ENCODE results near the gene OPRM1.

OPRM1 gene

GRCh38 chr6:154086510-154086909 lies 47.5 kb downstream of the OPRM1 start:
- DNase-seq, result no peak

GRCh38 chr6:154092326-154092962 lies 53.4 kb downstream of the OPRM1 start:
- DNase-seq, result no peak

- DNase-seq, result no peak
Measured at GRCh38 chr6:154093231-154094044, 54.4 kb downstream of the OPRM1 start.

GRCh38 chr6:154095571-154095970 lies 56.5 kb downstream of the OPRM1 start:
- no peak for DNase-seq

GRCh38 chr6:154096316-154096715 lies 57.3 kb downstream of the OPRM1 start:
- DNase-seq, result no peak

- no peak for DNase-seq
Measured at GRCh38 chr6:154096834-154097233, 57.8 kb downstream of the OPRM1 start.

GRCh38 chr6:154099211-154099610 lies 60.2 kb downstream of the OPRM1 start:
- no peak for DNase-seq

GRCh38 chr6:154106251-154106650 lies 67.2 kb downstream of the OPRM1 start:
- no peak for DNase-seq

- DNase-seq, result no peak
Measured at GRCh38 chr6:154111025-154111424, 72.0 kb downstream of the OPRM1 start.

GRCh38 chr6:154112181-154112809 lies 73.3 kb downstream of the OPRM1 start:
- no peak for DNase-seq

GRCh38 chr6:154113392-154113791 lies 74.4 kb downstream of the OPRM1 start:
- DNase-seq, result no peak

GRCh38 chr6:154117485-154117884 lies 78.4 kb downstream of the OPRM1 start:
- DNase-seq, result no peak

GRCh38 chr6:154122195-154122925 lies 83.3 kb downstream of the OPRM1 start:
- no peak for DNase-seq

GRCh38 chr6:154123155-154123956 lies 84.3 kb downstream of the OPRM1 start:
- DNase-seq, result peak; percentile 12

GRCh38 chr6:154125421-154125820 lies 86.4 kb downstream of the OPRM1 start:
- DNase-seq, result no peak

- DNase-seq, result no peak
Measured at GRCh38 chr6:154127657-154128056, 88.6 kb downstream of the OPRM1 start.

GRCh38 chr6:154134471-154135147 lies 95.6 kb downstream of the OPRM1 start:
- no peak for DNase-seq

- no peak for DNase-seq
Measured at GRCh38 chr6:154138793-154139192, 99.8 kb downstream of the OPRM1 start.

- DNase-seq, result peak; percentile 59
Measured at GRCh38 chr6:154139892-154140291, 100.9 kb downstream of the OPRM1 start.

- no peak for DNase-seq
Measured at GRCh38 chr6:154140743-154141142, 101.7 kb downstream of the OPRM1 start.

GRCh38 chr6:154143753-154144152 lies 104.7 kb downstream of the OPRM1 start:
- DNase-seq, result no peak
